HG03095 (cell line): ENCODE measurements around the gene EMILIN2.
"Not testable (repeated sequence)": the region's sequence is repeated elsewhere in the genome, so short reads cannot be mapped to it uniquely, and the experiment has no call there.

ENCODE experiments used
- ATAC-seq: cut with Tn5 transposase; IDR thresholded peaks from one replicate; pipeline ENCODE4 v1.9.1; 2021; ENCODE audit warnings: moderate library complexity; ENCODE audit not compliant: unreplicated experiment

The EMILIN2 gene

GRCh38 chr18:2913398-2914005 lies 66.7 kb downstream of the EMILIN2 start:
- ATAC-seq = no peak

GRCh38 chr18:2914185-2914880 lies 67.5 kb downstream of the EMILIN2 start:
- ATAC-seq = no peak

- ATAC-seq = no peak
Observed at GRCh38 chr18:2914881-2915240, 68.1 kb downstream of the EMILIN2 start.

- ATAC-seq = not testable (repeated sequence)
Observed at GRCh38 chr18:2915486-2915885, 68.7 kb downstream of the EMILIN2 start.

- no peak for ATAC-seq
Observed at GRCh38 chr18:2916184-2916583, 69.4 kb downstream of the EMILIN2 start.

GRCh38 chr18:2917259-2918047 lies 70.6 kb downstream of the EMILIN2 start:
- ATAC-seq = no peak

GRCh38 chr18:2918761-2919550 lies 72.2 kb downstream of the EMILIN2 start:
- ATAC-seq = no peak

GRCh38 chr18:2919600-2919999 lies 72.8 kb downstream of the EMILIN2 start:
- no peak for ATAC-seq

- no peak for ATAC-seq
Observed at GRCh38 chr18:2920027-2920426, 73.2 kb downstream of the EMILIN2 start.

GRCh38 chr18:2920546-2921343 lies 73.9 kb downstream of the EMILIN2 start:
- no peak for ATAC-seq

GRCh38 chr18:2921778-2922177 lies 75.0 kb downstream of the EMILIN2 start:
- ATAC-seq = no peak

GRCh38 chr18:2923464-2923863 lies 76.7 kb downstream of the EMILIN2 start:
- ATAC-seq = no peak

- ATAC-seq = no peak
Observed at GRCh38 chr18:2924920-2925319, 78.1 kb downstream of the EMILIN2 start.

GRCh38 chr18:2926528-2926927 lies 79.7 kb downstream of the EMILIN2 start:
- no peak for ATAC-seq

GRCh38 chr18:2927745-2928144 lies 80.9 kb downstream of the EMILIN2 start:
- no peak for ATAC-seq

GRCh38 chr18:2932247-2933181 lies 85.7 kb downstream of the EMILIN2 start:
- ATAC-seq = no peak

- ATAC-seq = no peak
Observed at GRCh38 chr18:2933995-2934394, 87.2 kb downstream of the EMILIN2 start.

- no peak for ATAC-seq
Observed at GRCh38 chr18:2935438-2936192, 88.8 kb downstream of the EMILIN2 start.

GRCh38 chr18:2939317-2939716 lies 92.5 kb downstream of the EMILIN2 start:
- no peak for ATAC-seq
